Measurements from ENCODE around the gene PDE11A.
A peak's percentile ranks its signal among the peaks of the same experiment; 100 is the strongest.

The PDE11A gene

GRCh38 chr2:177610813-177611212, 461.8 kb downstream of the PDE11A start:
- H3K4me2 ChIP-seq (ENCODE audit: low read length): no peak overlapping the region
- H3K27ac ChIP-seq (ENCODE audit: low read length): no peak overlapping the region
- no peaks in the 10 kb centered on the region for H3K27me3 ChIP-seq (ENCODE audit: low read depth, low read length)
- no peaks in the 10 kb centered on the region for H4K20me1 ChIP-seq (ENCODE audit: insufficient read depth, low read length)
- no peak overlapping the region for H3K9ac ChIP-seq (ENCODE audit: low read length)
- H3K9me3 ChIP-seq (ENCODE audit: insufficient read depth, low read length): no peaks in the 10 kb centered on the region
- TF ChIP-seq CTCF (IDR thresholded peaks at IDR 0.05; ENCODE audit: low read depth, low read length) (no peak), EZH2phosphoT487 (IDR thresholded peaks at IDR 0.05; ENCODE audit: low read depth) (no peak)
- no peaks in the 10 kb centered on the region for H3K4me1 ChIP-seq (ENCODE audit: low read length)
- no peaks in the 10 kb centered on the region for H3K79me2 ChIP-seq (ENCODE audit: low read length)
- H3K36me3 ChIP-seq (replicated peaks; ENCODE audit: low read depth, low read length): no peaks in the 10 kb centered on the region
- no peak overlapping the region for H2AFZ ChIP-seq (ENCODE audit: low read depth, low read length)
- H3K4me3 ChIP-seq (ENCODE audit: low read length): no peak overlapping the region

GRCh38 chr2:177606636-177607035, 465.9 kb downstream of the PDE11A start:
- Histone ChIP-seq H3K9ac (ENCODE audit: low read length) (no peak overlapping the region), H3K79me2 (ENCODE audit: low read length) (no peaks in the 10 kb centered on the region), H3K4me1 (ENCODE audit: low read length) (peaks cover 3% of the 10 kb centered on the region; the same call in 1 of the 2 replicates), H3K4me2 (ENCODE audit: low read length) (no peak overlapping the region), H3K27me3 (ENCODE audit: low read depth, low read length) (no peaks in the 10 kb centered on the region), H2AFZ (ENCODE audit: low read depth, low read length) (no peak overlapping the region), H3K4me3 (ENCODE audit: low read length) (no peak overlapping the region), H3K9me3 (ENCODE audit: insufficient read depth, low read length) (no peaks in the 10 kb centered on the region), H4K20me1 (ENCODE audit: insufficient read depth, low read length) (no peaks in the 10 kb centered on the region), H3K27ac (ENCODE audit: low read length) (no peak overlapping the region), H3K36me3 (replicated peaks; ENCODE audit: low read depth, low read length) (no peaks in the 10 kb centered on the region)
- no peak for TF ChIP-seq CTCF (IDR thresholded peaks at IDR 0.05; ENCODE audit: low read depth, low read length)
- TF ChIP-seq EZH2phosphoT487 (IDR thresholded peaks at IDR 0.05; ENCODE audit: low read depth): no peak

- no peak overlapping the region for H3K9ac ChIP-seq (ENCODE audit: low read length)
- 0 out of 2 replicates have a peak overlapping the region, but pooled peaks have one; percentile 59 for H2AFZ ChIP-seq (ENCODE audit: low read depth, low read length)
- H3K79me2 ChIP-seq (ENCODE audit: low read length): no peaks in the 10 kb centered on the region
- H3K36me3 ChIP-seq (replicated peaks; ENCODE audit: low read depth, low read length): no peaks in the 10 kb centered on the region
- H3K4me3 ChIP-seq (ENCODE audit: low read length): no peak overlapping the region
- 0 out of 2 replicates have a peak, but pooled peaks cover 7% of the 10 kb centered on the region for H3K27me3 ChIP-seq (ENCODE audit: low read depth, low read length)
- H3K4me1 ChIP-seq (ENCODE audit: low read length): peaks cover 3% of the 10 kb centered on the region; the same call in 1 of the 2 replicates
- no peaks in the 10 kb centered on the region for H3K9me3 ChIP-seq (ENCODE audit: insufficient read depth, low read length)
- H3K4me2 ChIP-seq (ENCODE audit: low read length): peak overlapping the region; percentile 23; the same call in 1 of the 2 replicates
- TF ChIP-seq EZH2phosphoT487 (IDR thresholded peaks at IDR 0.05; ENCODE audit: low read depth): no peak
- TF ChIP-seq CTCF (IDR thresholded peaks at IDR 0.05; ENCODE audit: low read depth, low read length): peak; percentile 89
- H3K27ac ChIP-seq (ENCODE audit: low read length): no peak overlapping the region
- H4K20me1 ChIP-seq (ENCODE audit: insufficient read depth, low read length): no peaks in the 10 kb centered on the region
Measured at GRCh38 chr2:177604271-177605065, 468.1 kb downstream of the PDE11A start.

GRCh38 chr2:177603768-177604167, 468.8 kb downstream of the PDE11A start:
- Histone ChIP-seq H4K20me1 (ENCODE audit: insufficient read depth, low read length) (no peaks in the 10 kb centered on the region), H3K9ac (ENCODE audit: low read length) (no peak overlapping the region), H3K27me3 (ENCODE audit: low read depth, low read length) (peaks cover 11% of the 10 kb centered on the region; the same call in 1 of the 2 replicates), H2AFZ (ENCODE audit: low read depth, low read length) (no peak overlapping the region), H3K27ac (ENCODE audit: low read length) (no peak overlapping the region), H3K4me3 (ENCODE audit: low read length) (no peak overlapping the region), H3K4me2 (ENCODE audit: low read length) (no peak overlapping the region), H3K9me3 (ENCODE audit: insufficient read depth, low read length) (no peaks in the 10 kb centered on the region), H3K4me1 (ENCODE audit: low read length) (peaks cover 3% of the 10 kb centered on the region; the same call in 1 of the 2 replicates), H3K79me2 (ENCODE audit: low read length) (no peaks in the 10 kb centered on the region), H3K36me3 (replicated peaks; ENCODE audit: low read depth, low read length) (no peaks in the 10 kb centered on the region)
- TF ChIP-seq EZH2phosphoT487 (IDR thresholded peaks at IDR 0.05; ENCODE audit: low read depth) (no peak), CTCF (IDR thresholded peaks at IDR 0.05; ENCODE audit: low read depth, low read length) (no peak)
